CD4-positive, alpha-beta T cell treated with Interleukin-1 beta for 1 hour (primary cell): ENCODE data around the gene TSPAN4.
A peak's percentile ranks its signal among the peaks of the same experiment; 100 is the strongest.

Experiments
- DNase-seq, 2 donors: peaks; one replicate each; pipeline ENCODE4 v3.0.0-alpha.2; 2020 to 2022

TSPAN4 gene, protein sequence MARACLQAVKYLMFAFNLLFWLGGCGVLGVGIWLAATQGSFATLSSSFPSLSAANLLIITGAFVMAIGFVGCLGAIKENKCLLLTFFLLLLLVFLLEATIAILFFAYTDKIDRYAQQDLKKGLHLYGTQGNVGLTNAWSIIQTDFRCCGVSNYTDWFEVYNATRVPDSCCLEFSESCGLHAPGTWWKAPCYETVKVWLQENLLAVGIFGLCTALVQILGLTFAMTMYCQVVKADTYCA

DNA sequence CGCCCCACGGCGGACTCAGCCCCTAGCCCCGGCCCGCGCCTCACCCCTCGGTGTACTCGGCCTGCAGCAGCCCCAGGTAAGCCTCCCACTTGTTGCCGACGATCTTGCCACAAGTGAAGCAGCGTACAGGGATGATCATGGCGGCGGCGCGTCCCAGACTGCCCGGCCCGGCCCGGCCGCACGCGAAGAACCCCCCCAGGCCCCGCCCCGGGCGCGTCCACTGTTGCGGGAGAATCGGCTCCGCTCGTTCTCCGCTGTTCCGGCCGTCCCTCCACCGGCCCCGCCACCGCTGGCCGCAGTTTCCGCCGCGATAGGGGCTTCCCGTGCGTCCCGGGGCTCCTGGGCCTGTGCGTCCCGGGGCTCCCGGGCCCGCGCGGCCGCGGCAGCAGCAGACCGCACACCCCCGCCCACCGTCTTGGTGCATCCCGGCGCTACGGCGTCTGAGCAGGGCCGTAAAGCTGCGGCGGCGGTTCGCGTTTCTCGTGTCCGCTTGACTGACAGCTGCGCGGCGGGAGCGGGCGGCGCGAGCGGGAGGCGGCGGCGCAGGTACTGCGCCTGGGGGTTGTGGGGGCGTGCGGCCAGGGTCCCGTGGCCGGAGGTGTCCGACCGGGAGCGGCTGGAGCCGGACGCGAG is at the start of gene TSPAN4, which contains the start of gene POLR2L:
Gene TSPAN4, plus strand, starts transcription at position 483 of the 633 bp plus-strand sequence. CDS start 7,453 bp downstream, outside the sequence.
Gene POLR2L, minus strand, starts transcription at position 160 of the 633 bp plus-strand sequence. Its CDS starts 21 bp downstream, at position 139.
- peak; percentile 84 to 89 for DNase-seq

DNA sequence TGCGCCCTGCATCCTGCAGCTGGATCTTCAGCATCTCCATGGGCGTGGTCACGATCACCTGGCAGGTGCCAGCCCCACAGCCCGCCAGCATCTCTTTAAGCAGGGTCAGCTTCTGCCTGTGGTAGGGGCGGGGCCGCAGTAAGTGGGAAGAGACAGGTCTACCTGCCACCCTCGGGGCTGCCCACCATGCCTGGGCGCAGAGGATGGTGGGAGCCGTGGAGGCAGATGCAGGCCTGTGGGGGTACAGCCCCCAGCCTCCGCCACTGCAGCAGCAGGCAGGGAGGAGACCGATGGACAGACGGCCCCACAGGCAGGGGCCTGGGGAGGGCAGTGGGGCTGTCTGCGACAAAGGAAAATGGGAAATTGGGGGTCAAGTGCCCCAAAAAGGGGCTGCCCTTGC is 49.8 kb upstream of the TSPAN4 start:
- no peak for DNase-seq

DNA sequence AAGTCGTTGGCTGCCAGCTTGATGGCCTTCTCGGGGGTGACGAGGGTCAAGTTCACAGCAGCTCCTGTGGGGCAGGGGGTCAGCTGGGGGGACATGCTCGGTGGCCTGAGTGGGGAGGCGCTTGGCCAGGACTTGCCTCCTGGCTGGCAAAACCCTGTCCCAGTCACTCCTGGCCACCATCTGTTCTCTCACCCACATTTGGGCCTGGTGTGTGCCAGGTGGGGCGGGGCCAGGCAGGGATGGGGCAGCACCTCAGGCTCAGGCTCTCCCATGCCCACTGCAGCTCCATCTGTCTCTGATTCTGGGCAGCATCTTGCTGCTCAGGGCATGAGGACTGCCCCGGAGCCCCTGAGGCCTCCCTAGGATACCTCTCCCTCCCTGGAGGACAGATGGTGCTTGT is 49.1 kb upstream of the TSPAN4 start:
- no peak for DNase-seq

DNA sequence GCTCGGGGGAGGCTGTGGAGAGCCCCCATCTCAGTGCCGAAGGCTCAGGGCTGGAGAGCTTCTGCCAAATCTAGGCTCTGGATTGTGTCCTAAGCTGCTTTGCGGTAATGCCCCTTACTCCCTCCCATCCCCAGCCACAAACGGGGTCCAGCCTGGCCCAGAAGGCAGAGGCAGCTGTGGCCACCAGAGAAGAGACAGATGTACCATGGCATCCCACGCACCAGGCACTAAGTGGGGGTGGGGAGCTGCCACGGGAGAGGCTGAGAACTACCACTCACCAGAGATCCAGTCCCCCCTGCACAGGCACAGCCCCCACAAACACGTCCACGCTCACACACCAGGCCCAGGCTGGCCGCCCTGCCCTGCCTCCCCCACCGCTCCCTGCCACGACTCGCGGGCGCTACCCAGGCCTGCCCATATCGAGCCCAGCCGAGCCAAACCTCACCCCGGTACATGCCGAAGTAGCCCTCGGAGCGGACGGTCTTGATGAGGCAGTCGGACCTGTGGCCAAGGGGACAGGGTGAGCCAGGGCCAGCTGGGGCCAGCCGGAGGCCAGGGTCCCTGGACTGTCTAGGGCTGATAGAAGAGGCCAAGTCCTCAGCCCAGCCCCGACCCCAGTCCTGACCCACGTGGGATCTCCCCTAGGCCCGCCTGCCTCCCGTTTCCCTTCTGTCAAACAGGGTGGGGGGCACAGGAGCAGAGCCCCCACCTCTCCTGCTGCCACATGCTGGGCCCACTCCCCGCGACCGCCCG is 48.5 kb upstream of the TSPAN4 start:
- DNase-seq = no peak

DNA sequence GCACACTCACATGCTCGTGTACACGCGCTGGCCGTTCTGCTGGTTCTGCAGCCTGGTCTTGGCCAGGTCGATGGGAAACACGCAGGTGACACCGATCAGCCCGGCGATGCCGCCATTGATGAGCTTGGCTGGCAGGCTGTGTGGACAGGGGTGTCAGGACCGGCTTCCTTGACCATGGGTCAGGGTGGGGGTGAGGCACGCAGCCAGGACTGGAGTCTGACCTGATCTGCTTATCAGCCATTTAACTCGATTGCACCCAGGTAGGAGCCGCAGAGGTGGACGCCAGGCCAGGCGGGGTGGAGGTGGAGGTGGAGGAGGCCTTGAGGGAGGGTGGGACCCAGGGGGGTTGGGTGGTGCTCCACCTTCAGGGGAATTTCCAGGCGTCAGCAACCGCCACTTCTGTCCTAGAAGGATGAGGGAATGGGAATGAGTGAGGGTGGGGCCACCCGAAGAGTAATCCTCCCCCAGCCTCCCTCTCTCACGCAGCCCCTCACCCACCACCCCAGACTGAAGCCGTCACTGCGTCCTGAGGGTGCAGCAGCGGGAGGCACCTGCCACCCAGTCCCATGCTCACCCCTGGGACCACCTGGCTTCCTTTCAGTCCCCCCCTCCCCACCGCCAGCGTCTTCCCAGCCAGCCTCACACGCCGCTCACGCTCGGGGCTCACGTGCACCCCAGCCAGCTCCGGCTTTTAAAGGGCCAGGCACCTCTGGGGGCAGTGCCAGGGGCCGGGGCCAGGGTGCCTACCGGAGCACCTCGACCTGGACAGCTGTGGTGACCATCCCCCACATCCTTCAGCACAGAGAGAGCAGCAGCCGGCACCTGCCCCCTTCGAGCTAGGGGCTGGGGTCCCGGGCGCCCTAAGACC is 47.7 kb upstream of the TSPAN4 start:
- no peak for DNase-seq

DNA sequence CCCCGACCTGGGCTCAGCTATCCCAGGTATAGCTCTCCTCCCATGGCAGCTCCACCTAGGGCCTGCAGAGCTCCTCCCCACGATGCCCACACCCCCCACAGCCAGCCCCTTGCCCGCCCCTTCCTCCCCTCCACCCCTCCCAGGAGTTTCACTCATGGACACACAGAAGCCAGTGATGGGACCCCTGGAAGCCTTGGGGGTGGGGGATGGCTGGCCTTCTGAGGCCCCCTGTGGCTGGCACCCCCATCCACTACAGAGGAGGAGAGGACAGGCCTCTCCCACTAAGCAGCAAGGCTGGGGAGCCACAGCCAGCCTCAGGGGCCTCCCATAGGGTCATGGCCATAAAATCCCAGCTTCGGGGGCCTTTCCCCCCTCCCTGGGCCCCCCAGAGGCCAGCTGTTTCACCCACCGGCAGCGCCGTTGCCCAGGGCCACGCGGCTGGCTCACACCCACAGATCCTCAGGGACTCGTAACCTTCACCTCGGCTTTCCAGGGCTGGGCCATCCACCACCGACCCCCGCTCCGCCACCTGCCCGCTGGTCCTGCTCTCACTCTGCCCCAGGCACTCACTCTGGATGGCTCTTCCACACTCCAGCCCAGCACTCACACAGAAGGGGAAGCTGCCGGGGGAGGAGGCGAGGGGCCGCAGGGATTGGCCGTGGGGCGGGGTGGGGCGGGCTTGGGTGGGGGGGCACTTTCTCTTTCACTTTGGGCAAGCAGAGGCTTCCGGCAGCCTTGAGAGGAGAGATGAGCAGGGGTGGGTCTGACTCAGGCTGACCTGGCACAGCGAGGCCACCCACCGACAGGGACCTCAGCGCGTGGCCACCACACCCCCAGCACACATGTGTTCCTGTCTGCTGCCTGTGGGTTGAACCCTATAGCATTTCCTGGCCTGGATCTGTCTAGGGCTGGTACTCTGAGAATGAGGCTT is 46.8 kb upstream of the TSPAN4 start:
- DNase-seq = peak; percentile 81 to 82

DNA sequence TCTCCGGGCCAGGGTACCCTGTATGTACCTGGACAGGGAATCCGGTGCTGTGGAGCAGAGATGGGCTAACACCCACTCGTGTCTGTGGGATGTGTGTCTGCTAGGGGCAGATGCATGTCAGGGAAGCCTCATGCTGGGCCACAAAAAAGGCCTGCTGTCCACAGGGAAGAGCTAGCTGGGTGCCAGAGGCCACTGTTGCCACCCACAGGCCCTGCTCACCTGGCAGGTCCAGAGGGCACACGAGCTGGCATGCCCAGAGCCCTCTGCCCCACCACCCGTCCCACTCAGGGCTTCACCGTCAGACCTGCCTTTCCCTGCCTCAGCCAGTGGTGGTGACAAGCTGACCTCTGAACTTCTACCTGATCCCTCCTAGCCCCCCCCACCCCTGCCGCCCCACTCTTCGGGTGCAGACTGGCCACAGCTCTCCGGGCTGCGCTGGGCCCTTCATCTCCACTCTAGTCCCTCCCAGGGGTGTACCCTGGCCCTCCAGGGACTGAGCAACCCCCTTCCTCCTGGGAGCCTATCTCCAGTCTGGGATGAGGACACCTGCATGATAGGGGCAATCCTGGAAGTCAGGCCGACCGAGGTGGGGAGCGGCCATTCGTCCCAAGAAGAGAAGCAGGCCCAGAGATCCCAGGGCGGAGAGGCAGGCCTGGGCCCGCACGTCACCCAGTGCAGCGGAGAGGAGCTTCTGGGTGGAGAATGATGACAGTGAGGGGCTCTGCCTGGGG is 45.9 kb upstream of the TSPAN4 start:
- DNase-seq = no peak

DNA sequence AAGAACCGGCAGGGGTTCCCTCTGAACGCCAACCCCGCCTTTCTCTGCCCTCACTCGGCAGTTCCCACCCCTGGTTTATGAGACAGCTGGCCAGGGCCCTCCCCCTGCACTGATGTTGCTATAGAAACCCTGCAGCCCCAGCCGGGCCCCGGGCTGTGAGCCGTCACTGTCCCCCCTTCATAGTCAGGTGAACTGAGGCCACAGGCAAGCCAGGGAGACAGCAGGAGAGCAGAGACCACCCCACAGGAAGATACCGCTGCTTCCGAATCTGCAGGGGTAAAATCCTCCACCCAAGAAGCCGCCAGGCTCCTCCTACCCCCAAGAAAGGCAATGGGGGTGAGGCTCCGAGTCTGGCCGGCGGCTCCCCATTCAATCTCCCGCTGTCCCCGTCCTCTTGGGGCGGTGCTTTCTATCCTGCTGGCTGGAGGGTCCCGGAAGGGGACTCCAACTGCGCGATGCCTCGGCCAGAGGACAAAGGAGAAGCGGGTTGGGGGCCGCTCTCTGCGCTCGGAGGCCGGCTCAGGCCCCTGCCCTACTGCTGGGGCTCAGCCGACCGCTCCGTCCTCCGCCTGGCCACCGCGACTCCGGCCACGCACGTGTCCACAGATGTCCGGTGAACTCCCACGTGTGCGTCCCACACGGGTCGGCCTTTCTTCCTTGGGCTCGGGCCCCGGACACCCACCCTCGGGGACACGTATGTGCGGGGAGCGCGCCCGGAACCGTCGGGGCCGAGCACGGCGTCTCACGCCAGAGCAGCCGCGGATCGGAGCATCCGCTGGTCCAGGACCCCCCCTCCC is 45.2 kb upstream of the TSPAN4 start:
- DNase-seq = peak; percentile 87

DNA sequence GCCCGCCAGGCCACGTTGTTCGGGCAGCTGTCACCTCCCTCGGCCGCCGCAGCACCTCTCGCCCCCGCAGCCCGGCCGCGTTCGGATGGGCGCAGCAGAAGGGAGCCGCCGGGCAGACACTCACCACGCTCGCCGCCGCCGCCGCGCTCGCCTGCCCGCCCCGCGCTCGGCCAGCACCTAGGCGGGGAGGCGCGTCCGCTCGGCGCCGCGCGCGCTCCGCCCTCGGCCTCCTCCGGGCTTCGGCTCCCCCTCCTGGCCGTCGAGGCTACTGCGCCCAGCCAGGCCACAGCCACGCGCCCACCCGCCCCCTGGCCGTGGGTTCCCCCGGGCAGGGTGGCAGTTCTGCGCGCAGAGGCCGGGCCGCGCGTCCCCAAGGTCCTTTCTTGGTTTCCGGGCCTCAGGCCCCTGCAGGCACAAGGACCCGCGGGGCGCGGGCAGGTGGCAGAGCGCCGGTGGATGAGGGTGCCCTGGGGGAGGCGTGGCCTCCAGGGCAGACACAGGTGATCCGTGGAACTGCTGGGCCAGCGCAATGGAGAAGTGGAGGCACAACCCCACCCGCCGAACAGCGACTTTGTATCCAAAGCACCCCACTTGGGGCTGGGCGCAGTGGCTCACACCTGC is 44.4 kb upstream of the TSPAN4 start, which contains the start of gene SLC25A22:
Gene SLC25A22, minus strand, starts transcription at position 189 of the 621 bp plus-strand sequence. CDS start 3,275 bp downstream, outside the sequence.
- DNase-seq = peak; percentile 79 to 85

DNA sequence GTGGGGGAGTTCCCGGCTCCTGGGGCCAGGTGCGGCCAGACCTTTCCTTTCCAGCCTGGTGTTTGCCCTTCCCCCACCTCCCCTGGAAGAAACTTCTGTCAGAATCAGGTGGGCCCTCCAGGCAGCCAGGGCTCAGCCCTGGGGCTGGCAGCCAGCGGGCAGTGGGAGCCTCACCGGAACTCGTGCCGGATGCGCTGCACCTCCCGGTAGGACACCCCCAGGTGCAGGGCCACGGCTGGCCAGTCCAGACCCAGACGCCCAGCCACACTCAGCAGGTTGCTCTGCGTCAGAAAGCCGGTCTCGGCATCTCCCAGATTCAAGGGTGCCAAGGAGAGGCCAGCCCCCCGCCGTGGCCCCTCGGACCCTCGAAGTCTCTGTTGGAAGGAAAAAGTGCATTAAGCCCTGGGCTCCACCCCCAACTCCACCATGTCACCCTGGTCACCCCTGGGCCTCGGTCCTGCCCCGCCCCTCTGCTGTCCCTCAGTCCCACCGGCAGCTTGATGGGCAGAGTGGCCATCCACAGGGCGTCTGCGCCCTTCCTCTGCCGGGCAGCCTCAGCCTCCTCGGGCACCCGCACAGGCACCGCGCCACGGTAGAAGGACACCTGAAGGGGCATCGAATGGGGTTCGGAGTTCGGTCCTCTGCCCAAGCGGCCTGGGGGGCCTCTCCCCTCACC is 42.9 kb upstream of the TSPAN4 start:
- no peak for DNase-seq

DNA sequence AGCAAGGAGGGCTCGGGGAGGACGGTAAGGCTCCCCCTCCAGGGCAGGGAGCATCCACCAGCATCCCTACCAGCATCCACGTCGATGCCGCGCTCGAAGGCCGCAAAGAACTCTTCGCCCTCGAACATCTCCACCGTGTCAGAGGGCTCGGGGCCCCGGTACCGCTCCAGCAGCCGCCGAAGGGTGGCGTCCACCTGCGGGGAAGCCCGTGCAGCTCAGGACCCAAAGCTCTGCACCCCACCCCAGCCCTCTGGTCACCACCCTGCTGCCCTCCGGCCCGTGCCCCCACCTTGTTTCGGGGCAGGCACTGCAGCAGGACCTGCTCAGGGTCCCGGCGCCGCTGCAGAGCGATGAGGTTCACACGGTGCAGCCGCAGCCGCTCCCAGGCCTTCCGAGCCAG is 42.2 kb upstream of the TSPAN4 start:
- no peak for DNase-seq

DNA sequence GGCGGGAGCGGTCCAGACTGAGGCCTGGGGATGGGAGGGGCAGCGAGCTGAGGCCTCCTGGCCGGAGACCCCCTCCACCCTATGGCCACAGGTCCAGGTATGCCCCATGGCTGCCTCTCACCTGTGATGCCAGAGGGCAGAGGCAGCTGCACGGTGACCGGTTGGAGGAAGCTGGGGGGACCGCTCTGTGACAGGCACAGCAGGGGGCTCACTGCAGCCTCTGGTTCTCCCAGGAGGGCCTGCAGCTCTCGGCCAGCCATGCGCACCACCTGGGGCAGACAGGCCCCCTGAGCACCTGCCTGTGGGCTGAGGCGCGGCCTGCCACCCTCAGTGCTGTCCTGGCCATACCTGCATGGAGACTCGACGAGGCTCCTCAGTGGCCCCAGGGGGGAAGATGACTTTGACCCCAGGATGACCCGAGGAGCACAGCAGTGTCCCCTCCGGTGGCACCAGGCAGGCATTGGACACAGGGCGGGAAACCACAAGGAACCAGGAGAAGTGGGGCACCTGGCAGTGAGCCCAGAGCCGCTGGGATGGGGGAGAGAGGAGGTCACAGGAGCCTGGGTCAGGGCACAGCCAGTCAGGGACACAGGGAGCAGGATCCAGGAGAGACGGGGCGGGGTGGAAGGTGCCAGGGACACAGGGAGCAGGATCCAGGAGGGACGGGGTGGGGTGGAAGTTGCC is 41.4 kb upstream of the TSPAN4 start:
- no peak for DNase-seq

DNA sequence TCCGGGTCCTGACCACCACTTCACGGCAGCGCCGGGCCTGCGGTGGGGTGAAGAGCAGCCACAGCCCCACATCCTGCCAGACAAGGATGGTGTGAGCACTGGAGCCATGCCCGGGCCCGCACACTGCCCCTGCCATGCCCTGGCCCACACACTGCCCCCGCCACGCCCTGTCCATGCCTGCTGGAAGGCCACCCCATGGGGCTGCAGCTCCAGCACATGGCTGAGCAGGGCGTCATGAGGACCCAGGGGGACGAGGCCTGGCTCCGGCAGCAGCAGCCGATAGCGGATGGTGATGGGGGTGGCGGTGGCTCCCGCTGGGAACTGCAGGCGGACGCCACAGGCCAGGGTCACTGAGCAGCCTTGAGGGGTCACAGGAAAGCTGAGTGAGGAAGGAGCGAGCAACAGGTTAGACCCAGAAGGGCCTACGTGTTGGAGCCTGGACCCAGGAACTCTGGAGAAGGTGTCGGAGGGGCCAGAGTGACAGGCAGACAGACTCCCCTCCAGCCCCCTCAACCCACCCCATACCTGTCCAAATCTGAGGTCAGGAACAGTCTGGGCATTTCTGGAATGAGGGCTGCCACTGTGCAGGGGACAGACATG is 40.5 kb upstream of the TSPAN4 start:
- DNase-seq = no peak

DNA sequence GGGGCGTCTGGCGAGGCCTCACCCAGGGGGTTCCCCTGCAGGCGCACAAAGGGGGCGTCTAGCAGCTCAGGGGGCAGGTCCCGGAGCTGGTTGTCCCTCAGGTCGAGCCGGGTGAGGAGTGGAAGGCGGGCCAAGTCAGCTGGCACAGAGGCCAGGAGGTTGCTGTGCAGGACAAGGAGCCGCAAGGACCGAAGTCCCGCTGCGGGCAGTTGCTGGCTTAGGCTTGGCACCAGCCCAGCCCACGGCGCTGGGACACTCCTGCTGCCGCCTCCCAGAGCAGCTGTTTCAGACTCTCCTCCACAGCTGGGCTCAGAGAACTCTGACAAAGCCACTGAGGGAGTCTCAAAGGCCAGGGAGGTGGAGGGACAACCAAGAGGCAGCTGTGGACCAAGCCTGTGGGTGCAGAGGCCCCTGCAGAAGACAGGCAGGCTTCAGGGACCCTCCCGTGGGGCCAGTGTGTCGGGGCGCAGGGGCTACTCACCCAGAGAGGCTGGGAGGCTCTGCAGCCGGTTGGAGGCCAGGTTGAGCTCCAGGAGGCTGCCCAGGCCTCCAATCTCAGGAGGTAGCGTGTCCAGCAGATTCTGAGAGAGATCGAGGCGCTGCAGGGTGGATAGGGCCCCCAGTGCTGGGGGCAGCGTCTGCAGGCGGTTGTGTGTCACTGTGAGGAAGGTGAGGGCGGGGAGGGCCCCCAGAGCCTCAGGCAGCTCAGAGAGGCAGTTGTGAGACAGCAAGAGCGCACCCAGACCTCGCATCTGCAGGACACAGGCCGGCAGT is 39.8 kb upstream of the TSPAN4 start:
- no peak for DNase-seq

DNA sequence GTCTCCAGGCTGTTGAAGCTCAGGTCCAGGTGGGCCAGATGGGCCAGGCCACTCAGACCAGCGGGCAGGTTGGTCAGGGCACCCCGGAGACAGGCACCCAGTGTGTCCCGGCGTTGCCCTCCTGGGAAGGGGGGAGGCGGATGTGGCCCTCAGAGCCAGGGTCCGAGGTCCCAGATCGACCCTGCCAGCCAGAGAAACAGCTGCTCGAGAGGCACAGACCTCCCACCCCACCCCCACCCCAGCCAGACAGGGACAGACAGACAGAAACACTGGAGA is 39.2 kb upstream of the TSPAN4 start:
- no peak for DNase-seq

DNA sequence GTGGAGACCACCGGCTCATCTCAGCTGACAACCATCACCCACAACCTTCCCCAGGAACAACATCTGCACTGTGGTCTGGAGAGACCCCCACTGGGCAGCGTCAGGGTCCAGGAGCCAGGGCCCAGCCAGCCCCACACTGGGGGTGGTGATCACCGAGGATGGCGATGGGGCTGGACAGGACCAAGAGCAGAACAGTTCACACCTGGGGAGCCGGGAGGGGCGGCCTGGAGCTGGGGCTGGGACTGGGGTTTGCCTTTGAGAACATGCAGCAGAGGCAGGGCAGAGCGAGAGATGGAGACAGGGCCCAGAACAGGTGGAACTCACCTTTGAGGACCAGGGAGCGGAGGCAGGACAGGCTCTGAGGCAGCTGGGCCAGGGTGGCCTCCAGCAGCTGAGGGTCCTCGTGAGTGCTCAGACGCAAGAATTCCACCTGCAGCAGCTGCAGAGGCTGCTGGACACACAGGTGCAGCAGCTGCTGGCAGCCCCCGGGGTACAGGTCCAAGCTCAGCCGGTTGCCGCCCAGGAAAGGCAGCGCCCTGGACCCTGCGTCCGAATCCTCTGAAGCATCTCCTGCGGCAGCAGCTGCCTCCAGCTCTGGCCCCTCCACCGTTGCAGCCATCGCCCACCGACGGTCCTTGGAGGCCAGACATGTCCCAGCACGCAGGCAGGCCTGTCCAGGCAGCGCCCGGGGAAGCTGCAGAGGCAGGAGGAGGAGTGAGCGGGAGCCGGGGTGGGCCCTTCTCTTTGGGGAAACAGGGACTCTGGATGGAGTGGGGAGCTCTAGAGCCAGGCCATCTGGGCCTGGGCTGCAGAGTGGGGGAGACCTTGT is 38.7 kb upstream of the TSPAN4 start:
- DNase-seq = no peak
